Measurements from ENCODE around the gene LRBA.

Gene LRBA

GRCh38 chr4:150355418-150355817 lies 659.7 kb downstream of the LRBA start:
- peak; percentile 47 for FAIRE-seq

DNA sequence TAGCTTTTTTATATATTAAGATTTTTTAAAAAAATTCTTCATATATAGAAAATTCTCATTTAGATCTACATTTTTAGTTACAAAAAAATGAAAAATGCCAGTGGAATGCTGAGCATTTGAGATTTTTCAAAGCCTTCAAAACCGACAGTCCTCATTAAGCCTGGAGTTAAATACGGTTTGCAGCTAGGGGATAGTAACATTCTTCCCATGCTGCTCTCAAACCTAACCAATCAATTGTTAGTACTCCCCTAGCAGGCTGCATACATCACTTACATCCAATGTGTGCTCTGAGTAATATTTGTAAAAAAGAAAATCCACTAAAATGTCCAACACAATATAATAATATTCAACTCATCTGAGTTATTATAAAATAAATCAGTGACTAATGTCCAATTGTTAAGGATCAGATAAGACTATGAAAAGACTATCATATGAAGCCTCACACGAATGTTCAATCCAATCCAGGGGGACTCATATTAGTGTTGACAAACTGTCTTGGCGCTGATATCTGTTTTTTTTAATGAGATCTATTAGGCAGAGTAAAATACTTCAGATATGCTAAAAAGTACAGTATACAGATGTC lies 660.8 kb downstream of the LRBA start:
- peak; percentile 43 for FAIRE-seq

GRCh38 chr4:150348079-150348478 lies 667.0 kb downstream of the LRBA start:
- no peak for FAIRE-seq

- FAIRE-seq = no peak
Measured at GRCh38 chr4:150345207-150345744, 669.8 kb downstream of the LRBA start.

- no peak for FAIRE-seq
Measured at GRCh38 chr4:150343796-150344195, 671.3 kb downstream of the LRBA start.

GRCh38 chr4:150342945-150343344 lies 672.1 kb downstream of the LRBA start:
- no peak for FAIRE-seq

GRCh38 chr4:150337734-150338133 lies 677.4 kb downstream of the LRBA start:
- FAIRE-seq = no peak

DNA sequence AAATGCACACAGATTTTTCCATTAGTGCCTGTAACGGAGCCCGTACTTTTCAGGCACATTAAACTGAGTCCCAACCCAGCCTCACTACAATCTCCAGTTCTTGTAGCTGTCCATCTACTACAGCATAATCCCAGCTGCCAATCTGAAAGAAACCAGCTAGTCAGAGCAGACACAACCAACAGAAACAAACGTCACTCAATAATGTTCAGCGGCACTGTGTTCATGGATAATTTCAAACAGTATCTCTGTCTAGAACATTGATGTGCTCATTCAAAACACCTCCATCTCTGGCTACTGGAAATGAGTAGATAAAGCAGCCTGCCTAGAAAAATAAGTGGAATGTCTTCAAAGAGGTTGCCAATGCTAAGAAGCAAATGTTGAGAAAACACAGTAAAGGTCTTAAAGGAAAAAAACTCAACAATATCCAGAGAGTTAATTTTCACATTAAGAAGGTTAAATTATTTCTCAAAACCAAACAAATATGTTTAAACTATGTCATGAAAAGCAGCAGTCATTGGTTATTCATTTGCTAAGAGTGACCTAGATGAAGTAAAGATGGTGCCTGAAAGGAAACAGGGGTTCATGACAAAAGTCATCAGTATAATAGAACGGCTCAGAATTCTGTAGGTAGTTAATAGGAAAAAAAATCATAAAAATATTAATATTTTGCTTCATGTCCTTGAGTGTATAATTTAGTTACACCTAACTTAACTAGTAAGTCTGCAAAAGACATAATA lies 678.2 kb downstream of the LRBA start:
- peak; percentile 31 for FAIRE-seq

- FAIRE-seq = no peak
Measured at GRCh38 chr4:150332961-150333360, 682.1 kb downstream of the LRBA start.

DNA sequence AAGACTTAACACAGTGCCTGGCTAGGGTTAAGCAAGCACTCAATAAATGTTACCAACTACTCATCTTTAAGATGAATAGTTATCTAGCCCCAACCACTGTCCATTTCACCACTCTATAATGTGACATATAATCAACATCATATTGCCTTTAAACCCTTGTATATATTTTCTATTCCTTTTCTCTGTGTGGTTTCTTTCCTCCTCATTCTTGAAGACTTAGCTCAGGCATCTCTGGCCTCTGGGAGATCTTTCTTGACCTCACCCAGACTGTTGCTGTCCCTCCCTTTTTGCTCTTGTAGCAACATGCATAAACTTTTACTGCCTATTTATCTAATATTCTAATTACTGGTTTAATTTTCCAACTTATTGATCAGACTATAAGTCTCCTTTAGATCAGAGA lies 683.0 kb downstream of the LRBA start:
- FAIRE-seq = no peak

DNA sequence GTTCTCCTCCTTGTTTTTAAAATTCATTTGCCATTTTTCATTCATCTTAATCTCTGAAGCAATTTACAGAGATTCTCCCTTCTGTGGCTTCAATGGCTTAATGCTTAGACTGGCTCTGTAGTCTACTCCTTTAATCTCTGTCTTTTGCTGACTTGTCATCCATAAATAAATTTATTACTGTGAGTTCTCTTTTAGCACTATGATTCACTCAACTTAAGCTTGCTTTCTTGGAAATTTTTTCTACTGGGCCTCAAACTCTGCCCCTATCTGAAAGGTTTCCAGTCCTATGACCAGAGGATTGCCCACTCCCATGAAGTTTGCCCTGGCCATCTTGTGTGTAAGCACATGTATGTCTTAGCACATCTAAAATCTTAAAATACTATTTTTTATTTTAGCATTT lies 685.7 kb downstream of the LRBA start:
- no peak for FAIRE-seq

GRCh38 chr4:150328496-150328895 lies 686.6 kb downstream of the LRBA start:
- no peak for FAIRE-seq

GRCh38 chr4:150327262-150327780 lies 687.8 kb downstream of the LRBA start:
- no peak for FAIRE-seq

- no peak for FAIRE-seq
Measured at GRCh38 chr4:150325872-150326271, 689.2 kb downstream of the LRBA start.

- FAIRE-seq = no peak
Measured at GRCh38 chr4:150323406-150324325, 691.4 kb downstream of the LRBA start.

GRCh38 chr4:150322646-150323045 lies 692.4 kb downstream of the LRBA start:
- FAIRE-seq = no peak

GRCh38 chr4:150321113-150321512 lies 694.0 kb downstream of the LRBA start:
- FAIRE-seq = no peak

GRCh38 chr4:150318971-150319370 lies 696.1 kb downstream of the LRBA start:
- FAIRE-seq = no peak

DNA sequence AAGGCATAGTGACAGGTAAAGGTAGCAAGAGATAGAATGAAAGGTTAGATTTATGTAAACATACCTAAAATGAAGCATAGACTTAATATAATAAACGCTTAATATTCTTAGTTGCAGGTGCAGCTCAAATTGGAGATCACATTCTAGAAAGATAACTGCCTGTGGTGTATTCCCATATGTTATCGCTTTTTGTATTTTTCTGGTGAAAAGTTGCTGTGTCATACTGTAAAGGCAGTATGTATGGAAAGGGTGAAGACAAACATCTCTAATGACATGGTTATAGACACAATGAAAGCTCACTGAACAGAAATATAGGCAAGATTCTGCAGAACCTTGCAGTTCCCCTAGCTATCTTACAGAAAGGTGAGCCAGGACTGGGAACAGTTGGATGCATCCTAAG lies 696.6 kb downstream of the LRBA start:
- no peak for FAIRE-seq

- no peak for FAIRE-seq
Measured at GRCh38 chr4:150316332-150317205, 698.5 kb downstream of the LRBA start.

GRCh38 chr4:150315691-150316090 lies 699.4 kb downstream of the LRBA start:
- FAIRE-seq = no peak

DNA sequence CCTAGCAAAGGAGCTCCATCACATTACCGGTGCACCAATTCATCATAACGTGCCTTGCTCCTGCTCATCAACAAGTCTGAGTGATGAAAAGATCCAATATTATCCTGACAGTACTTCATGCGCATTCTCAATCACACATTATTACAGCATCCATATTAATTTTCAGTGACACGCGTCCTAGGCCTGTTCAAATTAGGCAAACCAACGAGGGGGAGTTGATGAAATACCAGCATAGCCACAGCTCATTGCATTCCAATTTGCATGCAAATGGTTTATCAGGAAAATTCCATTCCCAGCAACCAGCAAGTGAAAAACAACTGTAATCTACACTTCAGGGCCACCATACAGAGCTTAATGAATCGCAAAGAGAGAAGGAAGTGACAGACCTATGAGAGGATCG lies 699.9 kb downstream of the LRBA start:
- no peak for FAIRE-seq

All from colon (tissue), 2 donors.